Measurements from ENCODE around the gene UGT8.

- TF ChIP-seq, protein P1, sequence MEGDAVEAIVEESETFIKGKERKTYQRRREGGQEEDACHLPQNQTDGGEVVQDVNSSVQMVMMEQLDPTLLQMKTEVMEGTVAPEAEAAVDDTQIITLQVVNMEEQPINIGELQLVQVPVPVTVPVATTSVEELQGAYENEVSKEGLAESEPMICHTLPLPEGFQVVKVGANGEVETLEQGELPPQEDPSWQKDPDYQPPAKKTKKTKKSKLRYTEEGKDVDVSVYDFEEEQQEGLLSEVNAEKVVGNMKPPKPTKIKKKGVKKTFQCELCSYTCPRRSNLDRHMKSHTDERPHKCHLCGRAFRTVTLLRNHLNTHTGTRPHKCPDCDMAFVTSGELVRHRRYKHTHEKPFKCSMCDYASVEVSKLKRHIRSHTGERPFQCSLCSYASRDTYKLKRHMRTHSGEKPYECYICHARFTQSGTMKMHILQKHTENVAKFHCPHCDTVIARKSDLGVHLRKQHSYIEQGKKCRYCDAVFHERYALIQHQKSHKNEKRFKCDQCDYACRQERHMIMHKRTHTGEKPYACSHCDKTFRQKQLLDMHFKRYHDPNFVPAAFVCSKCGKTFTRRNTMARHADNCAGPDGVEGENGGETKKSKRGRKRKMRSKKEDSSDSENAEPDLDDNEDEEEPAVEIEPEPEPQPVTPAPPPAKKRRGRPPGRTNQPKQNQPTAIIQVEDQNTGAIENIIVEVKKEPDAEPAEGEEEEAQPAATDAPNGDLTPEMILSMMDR (IDR thresholded peaks at IDR 0.05; ENCODE audit: insufficient read depth, low read length, poor library complexity, severe bottlenecking), result no peak
- TF ChIP-seq EZH2phosphoT487 (conservative IDR thresholded peaks at IDR 0.05; ENCODE audit: low read length), result no peak
These were observed 2.7 kb upstream of the UGT8 start for GRCh38 chr4:114595921-114596320.
